Measurements from ENCODE around the gene SPC25.
"Not testable (repeated sequence)": the region's sequence is repeated elsewhere in the genome, so short reads cannot be mapped to it uniquely, and the experiment has no call there.

SPC25 gene, protein sequence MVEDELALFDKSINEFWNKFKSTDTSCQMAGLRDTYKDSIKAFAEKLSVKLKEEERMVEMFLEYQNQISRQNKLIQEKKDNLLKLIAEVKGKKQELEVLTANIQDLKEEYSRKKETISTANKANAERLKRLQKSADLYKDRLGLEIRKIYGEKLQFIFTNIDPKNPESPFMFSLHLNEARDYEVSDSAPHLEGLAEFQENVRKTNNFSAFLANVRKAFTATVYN

DNA sequence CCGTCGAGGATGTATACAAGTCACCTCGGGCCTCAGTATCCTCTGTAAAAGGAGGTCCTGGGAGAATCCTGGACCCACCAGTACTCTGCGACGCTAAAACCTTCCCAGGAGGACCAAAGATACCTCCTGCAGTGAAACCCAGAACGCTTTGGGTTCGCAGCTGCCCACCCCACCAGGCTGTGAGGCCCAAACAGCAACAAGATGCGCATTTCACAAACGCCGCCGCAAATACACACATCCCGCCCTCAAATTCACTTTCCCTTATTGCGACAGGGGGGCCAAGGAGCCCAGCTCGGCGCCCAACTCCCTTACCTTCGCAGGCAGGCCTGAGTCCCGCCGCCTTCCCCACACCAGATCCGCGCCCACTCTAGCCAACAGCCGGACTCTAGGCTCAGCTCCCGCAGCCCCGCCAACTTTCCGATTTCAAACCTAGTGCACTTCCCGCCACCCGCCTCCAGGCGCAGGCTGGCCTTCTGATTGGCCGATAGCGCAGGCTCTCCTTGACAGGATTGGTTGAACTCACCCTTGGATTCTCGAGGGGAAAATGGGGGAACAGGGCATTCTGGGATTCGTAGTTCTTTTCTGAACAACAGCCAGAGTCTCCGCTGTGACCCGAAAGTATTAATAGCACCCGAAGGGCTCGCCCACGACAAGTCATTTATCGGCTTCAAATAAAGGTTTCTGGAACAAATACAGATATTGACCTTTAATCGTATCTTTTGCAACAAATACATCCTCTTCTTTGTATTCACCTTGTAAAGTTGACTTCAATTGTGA, at the start of gene SPC25:
TSS of gene SPC25 (minus strand) at position 425 of the 777 bp plus-strand sequence. CDS start 911 bp downstream, outside the sequence.
- TF ChIP-seq, protein P1, sequence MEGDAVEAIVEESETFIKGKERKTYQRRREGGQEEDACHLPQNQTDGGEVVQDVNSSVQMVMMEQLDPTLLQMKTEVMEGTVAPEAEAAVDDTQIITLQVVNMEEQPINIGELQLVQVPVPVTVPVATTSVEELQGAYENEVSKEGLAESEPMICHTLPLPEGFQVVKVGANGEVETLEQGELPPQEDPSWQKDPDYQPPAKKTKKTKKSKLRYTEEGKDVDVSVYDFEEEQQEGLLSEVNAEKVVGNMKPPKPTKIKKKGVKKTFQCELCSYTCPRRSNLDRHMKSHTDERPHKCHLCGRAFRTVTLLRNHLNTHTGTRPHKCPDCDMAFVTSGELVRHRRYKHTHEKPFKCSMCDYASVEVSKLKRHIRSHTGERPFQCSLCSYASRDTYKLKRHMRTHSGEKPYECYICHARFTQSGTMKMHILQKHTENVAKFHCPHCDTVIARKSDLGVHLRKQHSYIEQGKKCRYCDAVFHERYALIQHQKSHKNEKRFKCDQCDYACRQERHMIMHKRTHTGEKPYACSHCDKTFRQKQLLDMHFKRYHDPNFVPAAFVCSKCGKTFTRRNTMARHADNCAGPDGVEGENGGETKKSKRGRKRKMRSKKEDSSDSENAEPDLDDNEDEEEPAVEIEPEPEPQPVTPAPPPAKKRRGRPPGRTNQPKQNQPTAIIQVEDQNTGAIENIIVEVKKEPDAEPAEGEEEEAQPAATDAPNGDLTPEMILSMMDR (IDR thresholded peaks at IDR 0.05; ENCODE audit: low read depth, low read length) = no peak
- peak; percentile 61 for DNase-seq (ENCODE audit: extremely low read depth, low read depth)

DNA sequence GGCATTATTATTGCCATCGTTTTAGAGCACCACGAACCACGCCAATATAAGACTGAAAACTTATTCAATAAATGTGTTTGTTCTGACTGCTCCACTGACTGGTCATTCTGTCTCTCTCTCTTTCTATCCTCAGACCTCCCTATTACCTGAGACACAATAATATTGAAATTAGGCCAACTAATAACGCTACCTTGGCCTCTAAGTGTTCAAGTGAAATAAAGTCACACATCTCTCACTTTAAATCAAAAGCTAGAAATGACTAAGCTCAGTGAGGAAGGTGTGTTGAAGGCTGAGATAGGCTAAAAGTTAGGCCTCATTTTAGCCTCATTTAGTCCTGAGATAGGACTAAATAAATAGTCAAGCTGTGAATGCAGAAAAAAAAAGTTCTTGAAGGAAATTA, 49.7 kb upstream of the SPC25 start:
- no peak for DNase-seq (ENCODE audit: extremely low read depth, low read depth)
- TF ChIP-seq, protein P1 (IDR thresholded peaks at IDR 0.05; ENCODE audit: low read depth, low read length) = no peak

DNA sequence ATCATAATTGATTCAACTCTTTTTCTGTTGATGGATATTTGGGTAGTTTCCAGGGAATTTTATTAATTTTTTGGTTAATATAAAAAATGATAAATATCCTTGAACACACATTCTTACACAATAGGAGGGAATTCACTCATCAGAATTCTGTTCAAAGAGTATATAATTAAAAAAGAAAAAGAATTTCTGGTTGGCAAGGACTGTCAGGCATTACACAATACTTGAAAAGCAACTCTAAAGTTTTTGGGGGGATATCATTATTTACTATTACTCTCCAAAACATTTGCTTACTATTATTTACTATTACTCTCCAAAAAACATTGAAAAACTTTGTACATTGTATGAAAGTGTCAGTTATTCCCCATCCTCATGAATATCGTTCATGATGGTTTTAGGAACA, 48.8 kb upstream of the SPC25 start:
- TF ChIP-seq, protein P1 (IDR thresholded peaks at IDR 0.05; ENCODE audit: low read depth, low read length) = no peak
- no peak for DNase-seq (ENCODE audit: extremely low read depth, low read depth)

DNA sequence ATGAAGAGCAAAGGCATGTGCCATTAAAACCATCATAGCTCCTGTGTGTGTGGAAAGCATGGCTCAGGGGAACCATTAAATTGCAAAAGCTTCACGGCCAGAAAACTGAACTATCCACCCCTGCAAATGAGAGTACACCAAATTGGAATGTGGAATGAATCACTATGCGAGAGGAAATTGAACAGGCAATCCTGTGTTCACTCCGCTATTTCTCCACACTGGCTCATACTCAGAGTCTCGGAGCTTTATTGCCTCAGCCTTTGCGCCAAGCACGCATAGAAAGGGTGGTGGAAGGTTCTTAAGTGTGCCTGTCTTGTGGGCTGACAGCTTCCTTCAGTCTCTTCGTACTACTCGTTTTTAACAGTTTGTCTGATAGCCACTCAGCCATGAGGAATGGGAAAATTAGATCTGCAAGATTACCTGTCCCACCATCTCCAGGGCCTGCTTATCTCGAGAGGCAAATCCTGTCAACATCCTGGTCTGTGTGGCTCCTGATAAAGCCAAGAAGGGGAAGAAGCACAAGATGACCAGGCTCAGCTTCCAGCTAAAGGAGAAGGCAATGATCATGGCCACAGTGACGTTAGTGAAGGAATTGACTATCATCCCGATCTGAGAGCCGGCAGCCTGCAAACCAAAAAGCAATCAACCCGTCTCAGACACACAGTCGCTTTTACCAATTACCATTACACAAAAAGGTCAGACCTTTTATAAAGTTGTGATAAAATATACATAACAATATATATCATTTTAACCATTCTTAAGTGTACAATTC, 45.8 kb upstream of the SPC25 start:
- DNase-seq (ENCODE audit: extremely low read depth, low read depth) = no peak
- TF ChIP-seq, protein P1 (IDR thresholded peaks at IDR 0.05; ENCODE audit: low read depth, low read length) = no peak

DNA sequence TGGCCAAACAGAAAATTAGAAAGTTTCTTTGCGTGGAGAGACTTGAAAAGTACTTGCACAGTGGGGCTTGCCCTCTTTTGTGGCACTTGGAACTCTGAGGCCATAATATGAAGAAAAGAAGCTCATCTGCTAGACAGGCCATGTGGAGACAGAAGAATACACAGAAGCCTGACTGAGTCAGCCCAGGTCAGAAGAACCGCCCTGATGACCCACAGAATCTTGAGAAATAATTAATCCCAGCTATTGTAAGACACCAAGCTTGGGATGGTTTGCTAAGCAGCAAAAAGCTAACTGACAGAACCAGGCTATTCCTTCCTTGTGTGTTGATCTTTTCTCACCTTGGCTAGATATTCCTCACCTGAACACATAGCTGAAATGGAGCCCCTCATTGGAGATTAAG, 44.6 kb upstream of the SPC25 start:
- no peak for DNase-seq (ENCODE audit: extremely low read depth, low read depth)
- TF ChIP-seq, protein P1 (IDR thresholded peaks at IDR 0.05; ENCODE audit: low read depth, low read length) = no peak

DNA sequence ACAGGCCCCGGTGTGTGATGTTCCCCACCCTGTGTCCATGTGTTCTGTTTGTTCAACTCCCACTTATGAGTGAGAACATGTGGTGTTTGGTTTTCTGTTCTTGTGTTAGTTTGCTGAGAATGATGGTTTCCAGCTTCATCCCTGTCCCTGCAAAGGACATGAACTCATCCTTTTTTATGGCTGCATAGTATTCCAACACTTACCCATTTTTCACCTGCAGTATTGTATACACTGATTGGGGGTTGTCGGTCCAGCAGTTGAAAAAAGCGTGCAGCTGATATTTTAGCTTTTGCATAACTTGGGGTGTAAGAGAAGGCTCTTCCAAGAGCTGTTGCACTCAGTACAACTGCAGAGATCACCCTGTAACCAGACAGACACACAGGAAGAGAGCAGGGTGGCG, 41.9 kb upstream of the SPC25 start:
- not testable (repeated sequence) for DNase-seq (ENCODE audit: extremely low read depth, low read depth)

DNA sequence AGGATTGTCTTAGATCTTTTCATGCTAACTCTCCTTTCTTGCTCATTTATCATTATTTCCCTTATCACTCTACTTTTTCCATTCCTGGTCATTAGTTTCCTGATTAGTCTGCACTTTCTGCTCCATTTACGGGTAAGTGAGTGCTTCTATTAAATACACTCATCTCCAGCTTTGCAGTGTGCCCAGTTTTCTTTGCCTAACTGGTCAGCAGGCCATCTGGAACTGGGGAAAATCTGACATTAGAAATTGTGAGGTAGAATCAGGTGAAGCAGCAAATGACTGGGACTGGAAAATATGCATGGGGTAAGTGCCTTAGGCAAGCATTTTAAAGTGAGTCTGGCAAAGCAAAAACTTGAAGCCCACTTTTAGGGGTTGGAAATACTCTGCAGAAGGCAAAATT, 40.0 kb upstream of the SPC25 start:
- no peak for DNase-seq (ENCODE audit: extremely low read depth, low read depth)
- TF ChIP-seq, protein P1 (IDR thresholded peaks at IDR 0.05; ENCODE audit: low read depth, low read length) = no peak
